IMR-90 (cell line): ENCODE measurements around the gene CR1L. TPM values are rescaled to one million over a fixed set of nuclear protein-coding genes. Genes with fewer than 3 reads are reported as not detected.

ENCODE experiments used
- ATAC-seq: fragments of 200-7000 bp; cut with Tn5 transposase; 2 replicates; pipeline ENCODE4 v1.9.1; 2020; ENCODE audit warnings: low read depth, mild to moderate bottlenecking, moderate library complexity
- BruUV-seq: library from RNA; stranded (reverse); fragments of 400-500 nt; replicated peaks from 2 replicates; lab custom pipeline; 2021; lab: Mats Ljungman, UMichigan
- CTCF ChIA-PET: fragments of 300-600 bp; formaldehyde crosslinking; extraction: SDS; loops from one replicate; lab custom pipeline; 2021; ENCODE audit warnings: antibody characterized with exemption; lab: Yijun Ruan, JAX
- POLR2A ChIA-PET: fragments of 300-600 bp; sonication (Branson Sonifier 250); formaldehyde crosslinking; loops from one replicate; lab custom pipeline; 2022; ENCODE audit warnings: antibody characterized with exemption; ENCODE audit not compliant: unreplicated experiment; lab: Charles Lee
- DNase-seq: peaks from one replicate; pipeline ENCODE4 v3.0.0; 2013
- H2AFZ ChIP-seq: replicated peaks from 2 replicates; pipeline ENCODE3; 2013; ENCODE audit warnings: low read length, mild to moderate bottlenecking; ENCODE audit not compliant: poor library complexity
- H2AK5ac ChIP-seq: 2 replicates; pipeline ENCODE4 v1.6.1; 2013; ENCODE audit warnings: low read depth, low read length, inconsistent platforms
- H2AK9ac ChIP-seq: replicated peaks from 2 replicates; pipeline ENCODE3; 2013; ENCODE audit warnings: mild to moderate bottlenecking, low read depth, low read length, moderate library complexity; ENCODE audit not compliant: poor library complexity
- H2BK120ac ChIP-seq: 2 replicates; pipeline ENCODE4 v1.6.1; 2013; ENCODE audit warnings: low read depth, low read length, inconsistent platforms
- H2BK15ac ChIP-seq: 3 replicates; pipeline ENCODE4 v1.6.1; 2013; ENCODE audit warnings: low read depth, low read length, inconsistent platforms
- H2BK20ac ChIP-seq: 2 replicates; pipeline ENCODE4 v1.6.1; 2013; ENCODE audit warnings: low read depth, mild to moderate bottlenecking, inconsistent platforms, low read length, moderate library complexity
- H2BK5ac ChIP-seq: 2 replicates; pipeline ENCODE4 v1.6.1; 2013; ENCODE audit warnings: mild to moderate bottlenecking, low read depth, low read length, inconsistent platforms; ENCODE audit not compliant: poor library complexity, severe bottlenecking
- H3K14ac ChIP-seq: replicated peaks from 2 replicates; pipeline ENCODE4 v1.6.1; 2013; ENCODE audit warnings: low read depth, low read length, inconsistent platforms
- H3K18ac ChIP-seq: 2 replicates; pipeline ENCODE4 v1.6.1; 2013; ENCODE audit warnings: low read depth, low read length, control low read depth
- H3K23ac ChIP-seq: 2 replicates; pipeline ENCODE4 v1.6.1; 2013; ENCODE audit warnings: low read depth, low read length, inconsistent platforms
- H3K27ac ChIP-seq: 2 replicates; pipeline ENCODE4 v1.5.1; 2013; ENCODE audit warnings: mild to moderate bottlenecking, control low read depth, low read length; ENCODE audit not compliant: insufficient read depth
- H3K27me3 ChIP-seq: 2 replicates; pipeline ENCODE4 v1.6.1; 2013; ENCODE audit warnings: low read length; ENCODE audit not compliant: control insufficient read depth, insufficient read depth
- H3K36me3 ChIP-seq: 2 replicates; pipeline ENCODE4 v1.6.1; 2013; ENCODE audit warnings: low read length, mixed read lengths; ENCODE audit not compliant: control insufficient read depth, insufficient read depth
- H3K4ac ChIP-seq: 2 replicates; pipeline ENCODE4 v1.6.1; 2013; ENCODE audit warnings: low read depth, low read length, inconsistent platforms
- H3K4me1 ChIP-seq: 2 replicates; pipeline ENCODE4 v1.6.1; 2013; ENCODE audit warnings: low read length, mixed read lengths; ENCODE audit not compliant: control insufficient read depth, insufficient read depth
- H3K4me2 ChIP-seq: 2 replicates; pipeline ENCODE4 v1.6.1; 2013; ENCODE audit warnings: low read depth, mild to moderate bottlenecking, control low read depth, low read length, moderate library complexity
- H3K4me3 ChIP-seq: 2 replicates; pipeline ENCODE4 v1.5.1; 2013; ENCODE audit warnings: low read depth, mild to moderate bottlenecking, control low read depth, low read length, moderate library complexity; ENCODE audit not compliant: insufficient read depth
- H3K56ac ChIP-seq: 2 replicates; pipeline ENCODE4 v1.6.1; 2013; ENCODE audit warnings: low read length, inconsistent platforms; ENCODE audit not compliant: insufficient read depth; ENCODE audit errors: extremely low read depth
- H3K79me1 ChIP-seq, 2 experiments: 2 replicates each; pipeline ENCODE4 v1.6.1; 2013; ENCODE audit warnings: low read length in 2 of 2, inconsistent platforms in 1 of 2, low read depth in 1 of 2
- H3K9ac ChIP-seq: 2 replicates; pipeline ENCODE4 v1.6.1; 2013; ENCODE audit warnings: low read depth, low read length, control low read depth
- H3K9me1 ChIP-seq: 2 replicates; pipeline ENCODE4 v1.6.1; 2013; ENCODE audit warnings: low read length, inconsistent platforms; ENCODE audit not compliant: insufficient read depth
- H3K9me3 ChIP-seq: 2 replicates; pipeline ENCODE4 v1.6.1; 2013; ENCODE audit warnings: low read length; ENCODE audit not compliant: control insufficient read depth, insufficient read depth
- H4K20me1 ChIP-seq: 2 replicates; pipeline ENCODE4 v1.6.1; 2013; ENCODE audit warnings: low read length, inconsistent platforms; ENCODE audit not compliant: insufficient read depth
- H4K5ac ChIP-seq: 2 replicates; pipeline ENCODE4 v1.6.1; 2013; ENCODE audit warnings: mild to moderate bottlenecking, low read depth, low read length, control low read depth
- H4K8ac ChIP-seq, 2 experiments: 2 replicates each; pipeline ENCODE4 v1.6.1; 2013; ENCODE audit warnings: low read depth in 2 of 2, low read length in 2 of 2, control low read depth in 1 of 2, inconsistent platforms in 1 of 2
- H4K91ac ChIP-seq: 2 replicates; pipeline ENCODE4 v1.6.1; 2013; ENCODE audit warnings: low read depth, low read length, inconsistent platforms; ENCODE audit not compliant: insufficient read depth
- BHLHE40 ChIP-seq: fragments of 150-350 bp; IDR thresholded peaks from 2 replicates; pipeline ENCODE4 v1.6.1; 2016; ENCODE audit warnings: mild to moderate bottlenecking, low read depth, low read length
- CEBPB ChIP-seq: IDR thresholded peaks from 2 replicates; pipeline ENCODE4 v1.6.1; 2012; ENCODE audit warnings: low read depth, low read length, improper control_type of control experiment
- FOS ChIP-seq: fragments of 150-350 bp; IDR thresholded peaks from 2 replicates; pipeline ENCODE4 v1.6.1; 2016; ENCODE audit warnings: low read depth, low read length
- MAFK ChIP-seq: IDR thresholded peaks from 2 replicates; pipeline ENCODE4 v1.6.1; 2012; ENCODE audit warnings: low read depth, low read length, improper control_type of control experiment
- MAZ ChIP-seq: IDR thresholded peaks from 2 replicates; pipeline ENCODE4 v1.6.1; 2012; ENCODE audit warnings: low read depth, mild to moderate bottlenecking, low read length, improper control_type of control experiment, moderate library complexity, borderline replicate concordance
- MXI1 ChIP-seq: IDR thresholded peaks from 2 replicates; pipeline ENCODE4 v1.6.1; 2012; ENCODE audit warnings: low read depth, mild to moderate bottlenecking, low read length, moderate library complexity, borderline replicate concordance
- NFE2L2 ChIP-seq: fragments of 150-350 bp; IDR thresholded peaks from 2 replicates; pipeline ENCODE4 v1.6.1; 2016; ENCODE audit warnings: low read depth, mild to moderate bottlenecking, low read length
- POLR2A ChIP-seq: IDR thresholded peaks from 2 replicates; pipeline ENCODE4 v1.6.1; 2012; ENCODE audit warnings: mild to moderate bottlenecking, low read depth, low read length
- RAD21 ChIP-seq: IDR thresholded peaks from 2 replicates; pipeline ENCODE4 v1.6.1; 2012; ENCODE audit warnings: low read length, improper control_type of control experiment
- RFX5 ChIP-seq: IDR thresholded peaks from 2 replicates; pipeline ENCODE4 v1.8.0; 2012; ENCODE audit warnings: low read depth, mild to moderate bottlenecking, low read length, moderate library complexity
- SMC3 ChIP-seq: fragments of 150-350 bp; IDR thresholded peaks from 2 replicates; pipeline ENCODE4 v1.6.1; 2016; ENCODE audit warnings: low read depth, mild to moderate bottlenecking, antibody characterized with exemption, low read length, moderate library complexity
- WGBS, 2 experiments: methylation state at CpG; one replicate each; pipeline versions ENCODE4 v1.1.5 to v1.1.7; 2013; ENCODE audit warnings: missing lambda C conversion rate in 2 of 2; ENCODE audit not compliant: insufficient read length in 1 of 2; ENCODE audit errors: extremely low coverage in 2 of 2; 5-methylcytosine and 5-hydroxymethylcytosine counted together
- dilution Hi-C: fragments of 300-500 bp; cut with HindIII; formaldehyde crosslinking; loops from one replicate; pipeline ENCODE4 v1.14.3; 2018; ENCODE audit warnings: low sequenced_read_pairs; ENCODE audit not compliant: unreplicated experiment
- in situ Hi-C: fragments of 300-500 bp; cut with MboI; formaldehyde crosslinking; loops from 3 replicates; pipeline ENCODE4 v1.14.3; 2019; ENCODE audit warnings: low sequenced_read_pairs, inconsistent platforms, mixed read lengths
- intact Hi-C: fragments of 100-400 bp; cut with micrococcal nuclease; formaldehyde crosslinking; loops from 2 replicates; pipeline ENCODE4 v1.10.0; 2022
- polyA plus RNA-seq, 3 experiments: library from polyadenylated mRNA; depleted of rRNA; stranded (reverse); fragments of >200 nt; gene quantifications; 2 replicates each; pipeline ENCODE4 v1.2.3, GENCODE V29; 2012; ENCODE audit warnings: low replicate concordance in 1 of 3
- total RNA-seq: library from RNA; depleted of rRNA; stranded (reverse); fragments of >200 nt; gene quantifications from 2 replicates; pipeline ENCODE4 v1.2.3, GENCODE V29; 2012
- TF ChIP-seq, protein P1 (sequence below): fragments of 150-350 bp; IDR thresholded peaks from 2 replicates; pipeline ENCODE4 v1.6.1; 2016; ENCODE audit warnings: low read depth, mild to moderate bottlenecking, low read length, moderate library complexity, borderline replicate concordance
- TF ChIP-seq, protein P2 (sequence below): conservative IDR thresholded peaks from 2 replicates; pipeline ENCODE4 v1.5.1; 2012; ENCODE audit warnings: mild to moderate bottlenecking, low read depth, low read length, improper control_type of control experiment
- TF ChIP-seq, protein P3 (sequence below): fragments of 150-350 bp; IDR thresholded peaks from 2 replicates; pipeline ENCODE4 v1.6.1; 2017; ENCODE audit warnings: mild to moderate bottlenecking, antibody characterized with exemption, low read length, low read depth

The CR1L gene
- total and polyA plus RNA-seq, 2 of the 4 experiments (the other 2 are of a cell fraction) = not detected

DNA sequence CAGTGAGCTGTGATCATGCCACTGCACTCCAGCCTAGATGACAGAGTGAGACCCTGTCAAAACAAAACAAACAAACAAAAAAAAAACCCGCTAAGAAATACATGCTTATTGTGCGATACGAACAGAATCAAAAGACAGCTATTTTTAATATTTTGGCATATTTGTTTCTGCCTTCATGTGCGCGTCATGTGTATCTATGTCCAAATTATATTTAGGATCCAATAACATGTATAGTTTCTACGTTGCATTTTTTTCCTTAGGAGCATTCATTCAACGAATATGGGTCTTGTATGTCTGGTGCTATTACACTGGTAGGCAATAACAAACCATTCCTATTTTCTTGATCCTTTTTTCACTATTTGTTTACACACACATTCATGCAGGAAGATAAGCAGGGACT is 108.7 kb downstream of the CR1L start:
- no peak overlapping the region for H2AFZ ChIP-seq
- peak overlapping the region; percentile 68; the same call in 1 of the 2 replicates for H3K4me2 ChIP-seq
- no peak overlapping the region for H3K27ac ChIP-seq
- peaks cover 37% of the 10 kb centered on the region for H4K20me1 ChIP-seq
- H4K8ac ChIP-seq = no peak overlapping the region
- POLR2A ChIA-PET = no interaction called here
- no peaks in the 10 kb centered on the region for H3K9me3 ChIP-seq
- H3K56ac ChIP-seq = no peak overlapping the region
- no peak overlapping the region for H2AK9ac ChIP-seq
- no peaks in the 10 kb centered on the region for H3K36me3 ChIP-seq
- dilution Hi-C loops = no loop called here
- H3K4me1 ChIP-seq = peaks cover 4% of the 10 kb centered on the region; the same call in 1 of the 2 replicates
- H2BK20ac ChIP-seq = no peak overlapping the region
- intact Hi-C loops = no loop called here
- ATAC-seq = no peak
- peaks cover 21 to 46% of the 10 kb centered on the region in 2 experiments for H3K79me1 ChIP-seq
- H4K91ac ChIP-seq = no peak overlapping the region
- no peak overlapping the region for H3K4ac ChIP-seq
- H3K9ac ChIP-seq = no peak overlapping the region
- no TSS peak for BruUV-seq
- no peak overlapping the region for H3K23ac ChIP-seq
- no peak overlapping the region for H3K4me3 ChIP-seq
- DNase-seq = no peak
- no peak overlapping the region for H2AK5ac ChIP-seq
- in situ Hi-C loops = no loop called here
- CTCF ChIA-PET = no interaction called here
- TF ChIP-seq POLR2A (no peak), RFX5 (no peak), BHLHE40 (no peak), RAD21 (no peak), CEBPB (no peak), MAFK (no peak), MXI1 (no peak), FOS (no peak), MAZ (no peak), NFE2L2 (no peak), SMC3 (no peak)
- TF ChIP-seq, protein P1, sequence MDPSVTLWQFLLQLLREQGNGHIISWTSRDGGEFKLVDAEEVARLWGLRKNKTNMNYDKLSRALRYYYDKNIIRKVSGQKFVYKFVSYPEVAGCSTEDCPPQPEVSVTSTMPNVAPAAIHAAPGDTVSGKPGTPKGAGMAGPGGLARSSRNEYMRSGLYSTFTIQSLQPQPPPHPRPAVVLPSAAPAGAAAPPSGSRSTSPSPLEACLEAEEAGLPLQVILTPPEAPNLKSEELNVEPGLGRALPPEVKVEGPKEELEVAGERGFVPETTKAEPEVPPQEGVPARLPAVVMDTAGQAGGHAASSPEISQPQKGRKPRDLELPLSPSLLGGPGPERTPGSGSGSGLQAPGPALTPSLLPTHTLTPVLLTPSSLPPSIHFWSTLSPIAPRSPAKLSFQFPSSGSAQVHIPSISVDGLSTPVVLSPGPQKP = no peak
- TF ChIP-seq, protein P2, sequence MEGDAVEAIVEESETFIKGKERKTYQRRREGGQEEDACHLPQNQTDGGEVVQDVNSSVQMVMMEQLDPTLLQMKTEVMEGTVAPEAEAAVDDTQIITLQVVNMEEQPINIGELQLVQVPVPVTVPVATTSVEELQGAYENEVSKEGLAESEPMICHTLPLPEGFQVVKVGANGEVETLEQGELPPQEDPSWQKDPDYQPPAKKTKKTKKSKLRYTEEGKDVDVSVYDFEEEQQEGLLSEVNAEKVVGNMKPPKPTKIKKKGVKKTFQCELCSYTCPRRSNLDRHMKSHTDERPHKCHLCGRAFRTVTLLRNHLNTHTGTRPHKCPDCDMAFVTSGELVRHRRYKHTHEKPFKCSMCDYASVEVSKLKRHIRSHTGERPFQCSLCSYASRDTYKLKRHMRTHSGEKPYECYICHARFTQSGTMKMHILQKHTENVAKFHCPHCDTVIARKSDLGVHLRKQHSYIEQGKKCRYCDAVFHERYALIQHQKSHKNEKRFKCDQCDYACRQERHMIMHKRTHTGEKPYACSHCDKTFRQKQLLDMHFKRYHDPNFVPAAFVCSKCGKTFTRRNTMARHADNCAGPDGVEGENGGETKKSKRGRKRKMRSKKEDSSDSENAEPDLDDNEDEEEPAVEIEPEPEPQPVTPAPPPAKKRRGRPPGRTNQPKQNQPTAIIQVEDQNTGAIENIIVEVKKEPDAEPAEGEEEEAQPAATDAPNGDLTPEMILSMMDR = no peak
- TF ChIP-seq, protein P3, sequence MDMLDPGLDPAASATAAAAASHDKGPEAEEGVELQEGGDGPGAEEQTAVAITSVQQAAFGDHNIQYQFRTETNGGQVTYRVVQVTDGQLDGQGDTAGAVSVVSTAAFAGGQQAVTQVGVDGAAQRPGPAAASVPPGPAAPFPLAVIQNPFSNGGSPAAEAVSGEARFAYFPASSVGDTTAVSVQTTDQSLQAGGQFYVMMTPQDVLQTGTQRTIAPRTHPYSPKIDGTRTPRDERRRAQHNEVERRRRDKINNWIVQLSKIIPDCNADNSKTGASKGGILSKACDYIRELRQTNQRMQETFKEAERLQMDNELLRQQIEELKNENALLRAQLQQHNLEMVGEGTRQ = no peak
- no peak overlapping the region for H4K5ac ChIP-seq
- no peak overlapping the region for H2BK15ac ChIP-seq
- H3K14ac ChIP-seq = no peak overlapping the region
- H3K9me1 ChIP-seq = peaks cover 3% of the 10 kb centered on the region; the same call in 1 of the 2 replicates
- no peak overlapping the region for H2BK120ac ChIP-seq
- no peak overlapping the region for H3K18ac ChIP-seq
- WGBS, 2 experiments = no CpG with 5 or more reads among the region's 7 CpGs
- H3K27me3 ChIP-seq = no peaks in the 10 kb centered on the region
- H2BK5ac ChIP-seq = no peak overlapping the region
